ENCODE measurements around the gene MRPL24.

MRPL24 gene

DNA sequence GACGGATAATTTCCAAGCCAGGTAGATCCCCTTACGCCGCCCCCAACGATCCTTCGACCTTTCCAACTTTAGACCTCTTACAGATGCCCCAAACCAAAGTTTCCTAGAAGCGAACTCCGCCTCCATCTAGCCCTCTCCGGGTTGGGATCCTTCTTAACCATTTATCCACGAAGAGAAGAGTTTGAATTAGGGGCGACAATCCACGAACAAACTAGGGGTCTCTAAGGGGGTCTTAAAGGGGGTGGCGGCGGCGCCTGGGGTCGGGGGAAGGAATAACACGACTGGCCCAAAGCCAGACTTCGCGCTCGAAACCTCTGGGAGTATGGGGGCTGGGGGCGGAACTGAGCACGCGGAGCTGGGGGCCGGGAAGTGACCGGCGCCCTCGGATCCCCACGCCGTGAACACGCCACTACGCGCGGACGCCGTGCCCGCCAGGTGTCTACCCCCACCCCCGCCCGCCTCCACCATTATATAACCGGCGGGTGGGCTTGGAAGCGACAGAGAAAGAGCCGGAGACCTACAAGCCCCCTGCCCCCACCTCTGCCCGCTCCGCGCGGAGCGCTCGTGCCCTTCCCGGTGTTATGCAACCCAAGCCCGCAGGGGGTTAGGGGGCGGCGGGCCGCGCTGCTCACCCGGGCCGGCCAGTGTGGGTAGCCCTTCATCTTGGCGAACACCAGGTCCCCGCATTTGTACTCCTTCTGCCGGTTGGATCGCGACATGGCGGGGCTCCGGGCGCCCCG is 10.0 kb upstream of the MRPL24 start:
- TF ChIP-seq EZH2phosphoT487 (conservative IDR thresholded peaks at IDR 0.05; ENCODE audit: low read length) = no peak
- H4K20me1 ChIP-seq (ENCODE audit: low read depth, low read length) = no peaks in the 10 kb centered on the region; the same call in 1 of the 2 replicates
- H3K36me3 ChIP-seq (ENCODE audit: low read length) = no peaks in the 10 kb centered on the region
- peak overlapping the region; percentile 86 for H3K9ac ChIP-seq (ENCODE audit: low read length)
- no peaks in the 10 kb centered on the region for H3K9me2 ChIP-seq (replicated peaks; ENCODE audit: insufficient read depth, low read length)
- no peaks in the 10 kb centered on the region for H3K27me3 ChIP-seq (ENCODE audit: low read length)
- H3K4me3 ChIP-seq (ENCODE audit: insufficient read depth, low read length, poor library complexity, severe bottlenecking) = peak overlapping the region; percentile 91
- H2AFZ ChIP-seq (ENCODE audit: low read depth, low read length, severe bottlenecking) = no peak overlapping the region
- H3K9me3 ChIP-seq (ENCODE audit: insufficient read depth, low read length) = no peaks in the 10 kb centered on the region
- H3K79me2 ChIP-seq (ENCODE audit: insufficient read depth, low read length) = peaks cover 61% of the 10 kb centered on the region
- H3K4me2 ChIP-seq (ENCODE audit: low read depth, low read length, poor library complexity, severe bottlenecking) = peak overlapping the region; percentile 70
- peaks cover 26% of the 10 kb centered on the region for H3F3A ChIP-seq (ENCODE audit: insufficient read depth)
- H3K27ac ChIP-seq (ENCODE audit: low read depth, low read length) = peak overlapping the region; percentile 88

DNA sequence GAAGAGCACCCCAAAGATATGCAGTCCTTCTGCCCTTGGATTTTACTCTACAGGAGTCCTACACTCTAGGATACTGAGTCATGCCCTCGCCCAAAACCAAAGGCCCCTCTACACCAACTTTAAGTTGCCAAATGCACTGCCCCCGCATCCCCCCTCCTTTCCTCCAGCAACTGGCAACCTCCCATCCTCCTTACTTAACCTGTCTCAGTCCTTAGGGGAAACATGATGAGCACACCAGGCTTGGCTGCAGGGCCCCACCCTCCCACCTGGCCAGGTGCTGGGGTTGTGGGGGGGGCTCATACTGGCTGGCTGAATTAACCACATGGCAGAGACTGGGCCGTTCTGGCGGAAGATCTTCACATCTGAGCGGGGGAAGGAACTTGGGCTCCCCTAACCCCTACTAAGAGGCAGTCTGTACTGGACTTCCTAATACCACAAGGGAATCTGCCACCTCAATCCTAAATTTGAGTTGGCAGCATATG is 9.3 kb upstream of the MRPL24 start:
- peak overlapping the region; percentile 88 for H3K27ac ChIP-seq (ENCODE audit: low read depth, low read length)
- H4K20me1 ChIP-seq (ENCODE audit: low read depth, low read length) = no peaks in the 10 kb centered on the region; the same call in 1 of the 2 replicates
- peak overlapping the region; percentile 70 for H3K4me2 ChIP-seq (ENCODE audit: low read depth, low read length, poor library complexity, severe bottlenecking)
- no peak overlapping the region for H2AFZ ChIP-seq (ENCODE audit: low read depth, low read length, severe bottlenecking)
- no peak for TF ChIP-seq EZH2phosphoT487 (conservative IDR thresholded peaks at IDR 0.05; ENCODE audit: low read length)
- TF ChIP-seq, protein P1, sequence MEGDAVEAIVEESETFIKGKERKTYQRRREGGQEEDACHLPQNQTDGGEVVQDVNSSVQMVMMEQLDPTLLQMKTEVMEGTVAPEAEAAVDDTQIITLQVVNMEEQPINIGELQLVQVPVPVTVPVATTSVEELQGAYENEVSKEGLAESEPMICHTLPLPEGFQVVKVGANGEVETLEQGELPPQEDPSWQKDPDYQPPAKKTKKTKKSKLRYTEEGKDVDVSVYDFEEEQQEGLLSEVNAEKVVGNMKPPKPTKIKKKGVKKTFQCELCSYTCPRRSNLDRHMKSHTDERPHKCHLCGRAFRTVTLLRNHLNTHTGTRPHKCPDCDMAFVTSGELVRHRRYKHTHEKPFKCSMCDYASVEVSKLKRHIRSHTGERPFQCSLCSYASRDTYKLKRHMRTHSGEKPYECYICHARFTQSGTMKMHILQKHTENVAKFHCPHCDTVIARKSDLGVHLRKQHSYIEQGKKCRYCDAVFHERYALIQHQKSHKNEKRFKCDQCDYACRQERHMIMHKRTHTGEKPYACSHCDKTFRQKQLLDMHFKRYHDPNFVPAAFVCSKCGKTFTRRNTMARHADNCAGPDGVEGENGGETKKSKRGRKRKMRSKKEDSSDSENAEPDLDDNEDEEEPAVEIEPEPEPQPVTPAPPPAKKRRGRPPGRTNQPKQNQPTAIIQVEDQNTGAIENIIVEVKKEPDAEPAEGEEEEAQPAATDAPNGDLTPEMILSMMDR (IDR thresholded peaks at IDR 0.05; ENCODE audit: insufficient read depth, low read length, poor library complexity, severe bottlenecking) = no peak
- peak overlapping the region; percentile 86 for H3K9ac ChIP-seq (ENCODE audit: low read length)
- H3K9me3 ChIP-seq (ENCODE audit: insufficient read depth, low read length) = no peaks in the 10 kb centered on the region
- peaks cover 27% of the 10 kb centered on the region for H3F3A ChIP-seq (ENCODE audit: insufficient read depth)
- no peaks in the 10 kb centered on the region for H3K36me3 ChIP-seq (ENCODE audit: low read length)
- H3K4me3 ChIP-seq (ENCODE audit: insufficient read depth, low read length, poor library complexity, severe bottlenecking) = peak overlapping the region; percentile 91
- peaks cover 67% of the 10 kb centered on the region for H3K79me2 ChIP-seq (ENCODE audit: insufficient read depth, low read length)
- no peaks in the 10 kb centered on the region for H3K9me2 ChIP-seq (replicated peaks; ENCODE audit: insufficient read depth, low read length)
- no peaks in the 10 kb centered on the region for H3K27me3 ChIP-seq (ENCODE audit: low read length)

DNA sequence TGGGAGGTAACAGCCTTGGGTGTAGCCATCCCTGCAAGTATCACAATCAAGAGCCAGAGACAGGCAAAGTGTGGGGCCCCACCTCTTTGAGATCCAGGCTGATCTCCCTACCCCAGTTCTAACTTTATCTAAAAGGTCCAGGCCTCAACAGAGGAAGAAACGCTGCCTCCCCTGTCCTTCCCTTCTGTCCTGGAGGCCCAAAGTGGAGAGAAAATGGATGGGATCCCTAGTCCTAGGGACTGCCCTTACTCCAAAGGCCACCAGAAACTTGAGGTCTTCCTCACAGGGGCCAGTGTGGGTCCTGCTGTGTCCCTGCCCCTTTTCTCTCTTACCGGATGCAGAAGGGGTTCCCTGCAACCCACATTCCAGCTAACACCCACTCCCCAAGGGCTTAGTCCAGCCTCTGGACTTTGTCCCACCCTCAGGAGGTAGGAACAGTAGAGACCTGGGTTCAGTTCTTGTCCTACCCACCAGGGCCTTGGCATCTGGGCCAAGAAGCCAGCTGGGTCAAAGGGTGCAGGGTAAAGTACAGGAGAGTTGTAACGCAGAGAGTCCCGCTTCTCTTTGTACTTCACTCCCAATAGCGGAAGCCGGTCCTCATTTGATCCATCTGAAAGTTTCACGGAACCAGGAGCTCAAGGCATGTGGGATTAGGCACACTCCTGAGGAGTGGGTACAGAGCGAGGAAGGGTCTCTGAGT is 8.7 kb upstream of the MRPL24 start:
- Histone ChIP-seq H3K9ac (ENCODE audit: low read length) (peak overlapping the region; percentile 86), H3K4me3 (ENCODE audit: insufficient read depth, low read length, poor library complexity, severe bottlenecking) (peak overlapping the region; percentile 91), H3K27me3 (ENCODE audit: low read length) (no peaks in the 10 kb centered on the region), H3K27ac (ENCODE audit: low read depth, low read length) (peak overlapping the region; percentile 88), H3K4me2 (ENCODE audit: low read depth, low read length, poor library complexity, severe bottlenecking) (peak overlapping the region; percentile 70), H3K36me3 (ENCODE audit: low read length) (no peaks in the 10 kb centered on the region), H3F3A (ENCODE audit: insufficient read depth) (peaks cover 29% of the 10 kb centered on the region), H3K9me2 (replicated peaks; ENCODE audit: insufficient read depth, low read length) (no peaks in the 10 kb centered on the region), H3K9me3 (ENCODE audit: insufficient read depth, low read length) (no peaks in the 10 kb centered on the region), H3K79me2 (ENCODE audit: insufficient read depth, low read length) (peaks cover 69% of the 10 kb centered on the region), H4K20me1 (ENCODE audit: low read depth, low read length) (no peaks in the 10 kb centered on the region; the same call in 1 of the 2 replicates), H2AFZ (ENCODE audit: low read depth, low read length, severe bottlenecking) (no peak overlapping the region)
- TF ChIP-seq, protein P1 (IDR thresholded peaks at IDR 0.05; ENCODE audit: insufficient read depth, low read length, poor library complexity, severe bottlenecking) = no peak
- no peak for TF ChIP-seq EZH2phosphoT487 (conservative IDR thresholded peaks at IDR 0.05; ENCODE audit: low read length)
